ENCODE results near the gene FAM83F.

The FAM83F gene

DNA sequence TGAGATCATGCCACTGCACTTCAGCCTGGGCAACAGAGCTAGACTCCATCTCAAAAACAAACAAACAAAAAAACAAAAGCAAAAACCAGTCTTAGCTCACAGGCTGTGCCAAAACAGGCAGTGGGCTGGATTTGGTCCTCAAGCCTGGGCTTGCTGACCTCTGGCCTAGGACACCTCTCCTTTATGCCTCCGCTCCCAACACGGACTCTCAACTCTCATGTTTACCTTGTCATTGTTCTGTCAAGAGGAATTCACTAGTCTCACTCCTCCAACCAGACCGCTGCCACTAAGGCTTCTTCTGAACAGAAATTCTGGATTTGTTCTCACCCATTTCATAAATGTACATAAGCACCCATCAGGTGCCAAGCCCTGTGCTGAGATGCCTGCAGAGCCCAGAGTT lies 42.6 kb downstream of the FAM83F start:
- no peaks in the 10 kb centered on the region for H3K27me3 ChIP-seq (ENCODE audit: control insufficient read depth, insufficient read depth, low read length)
- no peaks in the 10 kb centered on the region for H3K36me3 ChIP-seq (ENCODE audit: control insufficient read depth, insufficient read depth, low read length)
- no peaks in the 10 kb centered on the region for H3K4me1 ChIP-seq (ENCODE audit: control insufficient read depth, insufficient read depth, low read length)
- no peak overlapping the region for H3K4me3 ChIP-seq (ENCODE audit: low read length)
- no peak overlapping the region for H3K9ac ChIP-seq (ENCODE audit: low read length)
- H3K9me3 ChIP-seq (ENCODE audit: control insufficient read depth, low read length): no peaks in the 10 kb centered on the region

DNA sequence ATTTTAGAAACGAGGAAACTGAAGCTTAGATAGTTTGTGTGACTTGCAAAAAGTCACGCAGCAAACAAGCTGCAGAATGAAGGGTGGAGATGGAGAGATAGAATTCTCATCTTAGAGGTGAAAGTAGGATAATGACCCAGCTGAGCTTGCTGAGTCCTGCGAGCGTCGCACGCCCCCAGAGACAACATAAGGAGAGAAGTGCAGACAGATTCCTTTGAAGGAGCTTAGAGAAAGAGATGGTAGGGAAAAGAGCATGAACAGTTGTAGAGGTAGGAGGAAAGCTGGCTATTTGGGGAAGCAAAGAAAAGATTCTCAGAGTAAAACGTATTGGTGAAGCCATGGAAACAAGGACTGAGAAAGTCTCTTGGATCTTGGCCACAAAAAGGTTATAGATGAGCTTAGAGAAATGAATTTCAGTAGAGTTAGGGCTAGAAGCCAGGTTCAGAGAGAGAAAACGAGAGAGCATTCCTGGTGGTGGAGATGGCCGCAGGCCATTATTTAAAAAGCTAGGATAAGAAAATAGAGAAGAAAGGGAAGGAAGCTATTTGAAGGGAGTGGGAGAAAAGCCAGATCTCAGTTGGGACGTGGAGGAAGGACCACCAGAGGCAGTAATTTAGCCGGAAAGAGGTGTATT lies 44.8 kb downstream of the FAM83F start:
- Histone ChIP-seq H3K9me3 (ENCODE audit: control insufficient read depth, low read length) (no peaks in the 10 kb centered on the region), H3K27me3 (ENCODE audit: control insufficient read depth, insufficient read depth, low read length) (no peaks in the 10 kb centered on the region), H3K4me3 (ENCODE audit: low read length) (no peak overlapping the region), H3K36me3 (ENCODE audit: control insufficient read depth, insufficient read depth, low read length) (no peaks in the 10 kb centered on the region), H3K9ac (ENCODE audit: low read length) (no peak overlapping the region), H3K4me1 (ENCODE audit: control insufficient read depth, insufficient read depth, low read length) (peaks cover 4% of the 10 kb centered on the region)

DNA sequence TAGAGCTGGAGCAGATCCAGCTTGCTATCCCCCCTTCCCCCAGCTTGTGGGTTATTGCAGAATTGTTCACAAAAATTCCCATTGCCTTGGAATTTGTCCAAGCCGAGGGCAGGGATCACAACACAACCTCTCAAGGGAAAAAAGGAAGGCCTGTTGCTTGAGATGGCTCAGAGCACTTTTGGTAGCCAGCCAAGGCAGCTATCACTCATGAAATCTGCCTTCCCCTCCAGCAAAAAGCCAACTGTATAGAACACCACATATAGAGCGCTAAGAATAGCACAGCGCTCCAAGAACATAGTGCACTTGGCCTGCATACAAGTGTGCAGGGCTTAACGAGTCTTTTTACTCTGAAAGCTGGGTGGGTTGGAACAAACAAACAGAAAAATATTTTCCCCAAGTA lies 46.2 kb downstream of the FAM83F start:
- Histone ChIP-seq H3K9ac (ENCODE audit: low read length) (no peak overlapping the region), H3K36me3 (ENCODE audit: control insufficient read depth, insufficient read depth, low read length) (no peaks in the 10 kb centered on the region), H3K4me3 (ENCODE audit: low read length) (no peak overlapping the region), H3K27me3 (ENCODE audit: control insufficient read depth, insufficient read depth, low read length) (no peaks in the 10 kb centered on the region), H3K9me3 (ENCODE audit: control insufficient read depth, low read length) (no peaks in the 10 kb centered on the region), H3K4me1 (ENCODE audit: control insufficient read depth, insufficient read depth, low read length) (peaks cover 4% of the 10 kb centered on the region)

DNA sequence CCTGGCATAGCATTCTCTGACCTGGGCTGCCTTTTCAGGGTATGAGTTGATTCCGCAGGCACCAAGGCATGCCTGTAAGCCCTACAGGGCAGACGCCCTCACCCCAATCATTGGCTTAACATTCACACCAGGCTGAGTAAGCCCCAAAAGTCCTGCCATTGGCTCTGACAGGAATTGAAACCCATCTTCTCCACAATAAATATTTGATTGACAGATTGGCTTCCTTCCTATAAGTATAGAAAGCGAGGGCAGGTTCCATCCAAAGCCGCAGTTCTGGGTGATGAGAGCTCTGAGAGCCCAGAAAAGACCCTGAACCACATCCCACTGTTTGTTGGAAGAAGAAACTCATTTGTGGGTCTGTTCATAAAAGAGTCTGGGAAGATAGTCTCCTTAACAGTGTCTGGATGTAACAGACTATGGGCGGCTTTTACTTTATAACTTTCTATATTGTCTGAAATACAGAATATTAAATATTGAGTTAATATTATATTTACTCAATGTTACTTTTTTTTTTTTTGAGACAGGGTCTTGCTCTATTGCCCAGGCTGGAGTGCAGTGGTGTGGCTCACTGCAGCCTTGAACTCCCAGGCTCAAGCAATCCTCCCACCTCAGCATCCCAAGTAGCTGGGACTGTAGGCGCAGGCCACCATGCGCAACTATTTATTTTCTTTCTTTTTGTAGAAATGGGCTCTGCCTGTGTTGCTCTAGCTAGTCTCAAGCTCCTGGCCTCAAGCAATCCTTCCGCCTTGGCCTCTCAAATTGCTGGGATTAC lies 46.8 kb downstream of the FAM83F start:
- Histone ChIP-seq H3K4me3 (ENCODE audit: low read length) (no peak overlapping the region), H3K36me3 (ENCODE audit: control insufficient read depth, insufficient read depth, low read length) (no peaks in the 10 kb centered on the region), H3K9me3 (ENCODE audit: control insufficient read depth, low read length) (no peaks in the 10 kb centered on the region), H3K9ac (ENCODE audit: low read length) (no peak overlapping the region), H3K27me3 (ENCODE audit: control insufficient read depth, insufficient read depth, low read length) (no peaks in the 10 kb centered on the region), H3K4me1 (ENCODE audit: control insufficient read depth, insufficient read depth, low read length) (peaks cover 4% of the 10 kb centered on the region)

DNA sequence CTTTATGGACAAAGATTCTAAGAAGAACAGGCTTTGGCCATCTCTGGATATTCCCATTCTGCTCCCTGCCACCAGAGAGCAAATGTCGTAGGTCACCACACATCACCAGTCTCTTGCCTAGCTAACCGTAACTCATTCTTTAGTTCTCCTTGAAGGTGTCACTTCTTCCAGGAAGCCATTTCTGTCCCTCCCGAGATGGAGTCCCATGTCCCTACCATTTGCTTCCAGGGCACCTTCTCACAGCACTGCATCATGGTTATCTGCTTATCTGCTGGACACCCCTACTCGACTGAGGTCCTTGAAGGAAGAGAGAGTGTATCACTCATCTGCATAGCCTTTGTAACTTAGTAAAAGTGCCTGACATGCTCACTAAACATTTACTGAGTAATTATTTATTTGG lies 47.6 kb downstream of the FAM83F start:
- Histone ChIP-seq H3K36me3 (ENCODE audit: control insufficient read depth, insufficient read depth, low read length) (no peaks in the 10 kb centered on the region), H3K27me3 (ENCODE audit: control insufficient read depth, insufficient read depth, low read length) (no peaks in the 10 kb centered on the region), H3K4me1 (ENCODE audit: control insufficient read depth, insufficient read depth, low read length) (peaks cover 4% of the 10 kb centered on the region), H3K9me3 (ENCODE audit: control insufficient read depth, low read length) (no peaks in the 10 kb centered on the region), H3K4me3 (ENCODE audit: low read length) (no peak overlapping the region), H3K9ac (ENCODE audit: low read length) (no peak overlapping the region)

DNA sequence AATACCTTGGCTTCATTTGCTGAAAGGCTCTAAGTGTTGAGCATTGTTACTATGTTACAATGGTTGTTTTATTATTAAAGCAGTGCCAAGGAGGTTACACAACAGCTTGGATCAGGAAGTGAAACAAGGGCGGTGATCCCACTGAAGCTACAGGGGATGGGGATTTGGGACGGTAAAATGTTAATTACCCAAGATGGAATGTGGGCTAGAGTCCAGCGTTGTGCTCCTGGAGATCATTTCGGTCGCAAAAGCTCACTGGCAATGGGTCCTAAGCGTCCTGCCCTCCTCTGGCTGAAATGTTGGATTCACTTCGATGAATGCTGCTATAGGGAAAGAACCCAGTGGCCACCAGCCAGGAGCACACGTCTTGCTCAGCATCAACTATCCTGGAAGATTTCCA lies 48.3 kb downstream of the FAM83F start:
- H3K36me3 ChIP-seq (ENCODE audit: control insufficient read depth, insufficient read depth, low read length): no peaks in the 10 kb centered on the region
- H3K9me3 ChIP-seq (ENCODE audit: control insufficient read depth, low read length): no peaks in the 10 kb centered on the region
- H3K4me1 ChIP-seq (ENCODE audit: control insufficient read depth, insufficient read depth, low read length): peaks cover 4% of the 10 kb centered on the region
- H3K4me3 ChIP-seq (ENCODE audit: low read length): no peak overlapping the region
- no peaks in the 10 kb centered on the region for H3K27me3 ChIP-seq (ENCODE audit: control insufficient read depth, insufficient read depth, low read length)
- no peak overlapping the region for H3K9ac ChIP-seq (ENCODE audit: low read length)

DNA sequence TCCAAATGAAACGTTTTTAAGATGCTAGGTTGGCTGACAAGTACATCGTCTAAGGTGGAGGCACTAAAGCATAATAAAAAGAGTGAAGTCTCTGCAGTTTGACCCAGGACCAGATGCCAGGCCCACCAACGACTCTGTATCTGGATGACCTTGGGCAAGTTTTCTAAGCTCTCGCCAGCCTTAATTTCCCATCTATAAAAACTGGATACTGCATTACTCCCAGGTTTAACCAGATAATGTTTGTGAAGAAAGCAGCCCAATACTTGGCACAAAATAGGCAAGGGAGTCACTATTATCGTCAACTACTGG lies 49.0 kb downstream of the FAM83F start:
- no peaks in the 10 kb centered on the region for H3K9me3 ChIP-seq (ENCODE audit: control insufficient read depth, low read length)
- peak overlapping the region; percentile 68 for H3K9ac ChIP-seq (ENCODE audit: low read length)
- no peaks in the 10 kb centered on the region for H3K36me3 ChIP-seq (ENCODE audit: control insufficient read depth, insufficient read depth, low read length)
- no peaks in the 10 kb centered on the region for H3K27me3 ChIP-seq (ENCODE audit: control insufficient read depth, insufficient read depth, low read length)
- peak overlapping the region; percentile 48 for H3K4me3 ChIP-seq (ENCODE audit: low read length)
- H3K4me1 ChIP-seq (ENCODE audit: control insufficient read depth, insufficient read depth, low read length): peaks cover 4% of the 10 kb centered on the region

DNA sequence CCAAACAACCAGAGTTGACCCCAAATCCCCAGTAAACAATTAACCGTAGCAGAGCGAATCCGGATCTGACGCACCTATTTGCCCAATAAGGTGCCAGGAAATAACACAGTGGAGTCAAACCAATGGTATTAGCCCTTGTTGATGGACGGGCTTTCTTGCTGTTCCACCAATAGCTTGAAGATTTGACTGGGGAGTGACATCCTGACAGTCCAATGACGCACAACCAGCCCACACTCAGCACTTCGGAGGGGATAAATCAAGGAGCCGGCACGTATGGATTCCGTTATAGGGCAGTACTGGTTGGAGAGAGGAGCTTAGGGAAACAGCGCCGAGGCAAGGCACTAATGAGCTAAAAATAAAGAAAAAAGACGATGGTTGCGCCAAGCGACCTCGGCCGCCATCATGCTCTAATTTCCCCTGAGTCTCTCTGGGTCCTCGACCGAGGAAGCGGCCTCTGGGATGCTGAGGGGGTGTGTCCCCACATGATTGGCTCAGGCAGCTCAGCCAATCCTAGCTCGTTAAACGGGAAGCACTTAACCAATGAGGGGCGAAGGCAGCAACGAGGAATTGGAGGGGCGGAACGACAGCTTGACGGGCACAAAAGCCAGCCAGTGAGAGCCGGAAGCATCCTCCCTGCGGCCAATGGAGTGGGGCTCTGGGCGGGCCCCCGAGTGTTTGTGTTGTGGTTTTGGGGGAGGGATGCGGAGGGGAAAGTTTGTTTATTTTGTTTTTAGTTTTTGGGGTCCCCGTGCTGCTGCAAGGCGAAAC lies 49.5 kb downstream of the FAM83F start:
- Histone ChIP-seq H3K4me3 (ENCODE audit: low read length) (peak overlapping the region; percentile 48), H3K27me3 (ENCODE audit: control insufficient read depth, insufficient read depth, low read length) (no peaks in the 10 kb centered on the region), H3K4me1 (ENCODE audit: control insufficient read depth, insufficient read depth, low read length) (peaks cover 4% of the 10 kb centered on the region), H3K9ac (ENCODE audit: low read length) (peak overlapping the region; percentile 68), H3K9me3 (ENCODE audit: control insufficient read depth, low read length) (no peaks in the 10 kb centered on the region), H3K36me3 (ENCODE audit: control insufficient read depth, insufficient read depth, low read length) (no peaks in the 10 kb centered on the region)

DNA sequence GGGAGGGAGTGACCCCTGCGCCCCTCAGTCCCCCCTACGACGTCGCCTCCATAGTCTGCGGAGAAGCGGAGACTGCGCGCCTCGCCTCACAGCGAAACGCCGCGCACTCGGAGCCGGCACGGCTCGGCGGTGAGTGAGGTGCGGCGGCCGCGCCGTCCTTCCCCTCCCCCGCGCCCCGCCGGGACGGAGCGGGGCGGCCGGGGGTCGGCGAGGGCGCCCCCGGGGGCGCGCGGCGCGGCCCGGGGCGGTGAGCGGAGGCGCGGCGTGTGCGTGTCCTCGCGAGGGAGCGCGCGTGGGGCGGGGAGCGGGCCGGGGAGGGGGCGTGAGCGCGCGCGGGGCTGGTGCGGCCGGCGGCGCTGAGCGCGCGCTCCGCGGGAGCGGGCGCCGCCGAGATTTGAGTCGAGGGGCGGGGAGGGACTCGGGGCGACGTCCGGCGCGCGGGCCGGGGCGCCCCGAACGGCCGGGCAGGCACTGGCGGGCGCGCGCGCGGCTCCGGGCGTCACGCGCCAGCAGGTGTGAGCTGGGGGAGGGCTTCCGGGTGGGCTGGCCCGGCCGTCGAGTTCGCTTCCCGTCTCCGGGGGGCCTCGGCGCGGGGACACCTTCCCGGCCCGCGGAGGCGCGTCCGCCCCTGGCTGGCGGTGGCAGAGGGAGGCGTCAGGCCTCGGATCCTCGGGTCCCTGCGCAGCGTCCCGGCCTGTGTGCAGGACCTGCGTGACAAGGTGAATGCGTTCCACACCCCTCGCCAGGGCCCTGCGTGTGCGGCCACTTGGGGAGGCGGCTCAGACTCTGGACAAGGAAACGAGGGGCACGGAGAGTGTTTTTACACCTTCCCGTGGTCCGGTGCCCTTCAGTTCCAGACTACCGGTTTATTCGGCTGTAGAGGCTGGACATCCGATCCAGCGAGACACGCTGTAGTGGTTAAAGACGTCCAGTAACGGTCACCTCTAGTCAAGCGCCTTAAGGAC lies 50.4 kb downstream of the FAM83F start:
- peaks cover 4% of the 10 kb centered on the region for H3K4me1 ChIP-seq (ENCODE audit: control insufficient read depth, insufficient read depth, low read length)
- H3K36me3 ChIP-seq (ENCODE audit: control insufficient read depth, insufficient read depth, low read length): no peaks in the 10 kb centered on the region

DNA sequence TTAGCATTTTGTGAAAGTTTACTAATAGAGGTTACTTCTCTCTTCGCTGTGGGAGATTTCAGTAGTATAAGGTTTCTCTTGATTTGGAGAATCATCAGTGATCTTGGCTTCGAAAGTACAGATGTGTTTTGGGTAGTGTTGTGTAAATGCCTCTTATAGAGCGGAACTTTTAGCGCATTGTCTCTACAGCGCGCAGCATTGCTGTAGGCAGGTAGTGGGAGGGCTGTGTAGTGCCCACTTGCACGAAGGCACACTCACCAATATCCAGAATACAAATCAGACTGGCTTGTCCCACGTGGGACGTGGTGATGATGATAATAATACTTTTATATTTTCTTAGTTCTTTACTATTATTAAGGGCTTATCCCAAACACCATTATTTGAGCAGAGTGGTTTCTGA lies 51.4 kb downstream of the FAM83F start:
- H3K9ac ChIP-seq (ENCODE audit: low read length): peak overlapping the region; percentile 40
- H3K27me3 ChIP-seq (ENCODE audit: control insufficient read depth, insufficient read depth, low read length): no peaks in the 10 kb centered on the region
- no peak overlapping the region for H3K4me3 ChIP-seq (ENCODE audit: low read length)
- no peaks in the 10 kb centered on the region for H3K9me3 ChIP-seq (ENCODE audit: control insufficient read depth, low read length)
- H3K4me1 ChIP-seq (ENCODE audit: control insufficient read depth, insufficient read depth, low read length): peaks cover 4% of the 10 kb centered on the region
- H3K36me3 ChIP-seq (ENCODE audit: control insufficient read depth, insufficient read depth, low read length): no peaks in the 10 kb centered on the region

More for the DNA sequence above, 50.4 kb downstream of the FAM83F start:
- Histone ChIP-seq H3K4me3 (ENCODE audit: low read length) (peak overlapping the region; percentile 48), H3K27me3 (ENCODE audit: control insufficient read depth, insufficient read depth, low read length) (no peaks in the 10 kb centered on the region), H3K9me3 (ENCODE audit: control insufficient read depth, low read length) (no peaks in the 10 kb centered on the region), H3K9ac (ENCODE audit: low read length) (peak overlapping the region; percentile 68)

DNA sequence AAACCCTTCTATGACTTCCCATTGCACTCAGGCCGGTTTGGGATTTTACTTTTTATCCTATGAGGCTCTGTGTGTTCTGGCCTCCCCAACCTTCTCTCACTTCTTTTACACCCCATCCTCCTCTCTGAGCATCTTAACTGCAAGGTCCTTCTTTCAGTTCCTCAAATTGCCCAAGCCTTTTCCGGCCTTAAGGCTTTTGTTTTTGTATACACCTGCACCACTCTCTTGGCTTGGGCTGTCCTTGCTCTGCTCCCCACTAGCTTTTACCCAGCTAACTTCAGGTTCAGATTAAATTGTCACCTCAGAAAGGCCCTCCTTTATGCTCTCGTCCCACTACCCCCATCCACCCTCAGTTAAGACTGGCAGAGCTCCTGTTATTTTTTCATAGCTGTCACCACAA lies 55.5 kb downstream of the FAM83F start:
- no peaks in the 10 kb centered on the region for H3K36me3 ChIP-seq (ENCODE audit: control insufficient read depth, insufficient read depth, low read length)
- peaks cover 6% of the 10 kb centered on the region for H3K4me1 ChIP-seq (ENCODE audit: control insufficient read depth, insufficient read depth, low read length)
- no peak overlapping the region for H3K4me3 ChIP-seq (ENCODE audit: low read length)
- no peak overlapping the region for H3K9ac ChIP-seq (ENCODE audit: low read length)
- no peaks in the 10 kb centered on the region for H3K9me3 ChIP-seq (ENCODE audit: control insufficient read depth, low read length)
- H3K27me3 ChIP-seq (ENCODE audit: control insufficient read depth, insufficient read depth, low read length): no peaks in the 10 kb centered on the region

Measured in mucosa of stomach (tissue), 1 donor.